GM19452 (cell line): ENCODE measurements around the gene VEGFC.

Experiments
- ATAC-seq: cut with Tn5 transposase; IDR thresholded peaks from one replicate; pipeline ENCODE4 v1.9.1; 2021; ENCODE audit not compliant: unreplicated experiment

VEGFC gene

DNA sequence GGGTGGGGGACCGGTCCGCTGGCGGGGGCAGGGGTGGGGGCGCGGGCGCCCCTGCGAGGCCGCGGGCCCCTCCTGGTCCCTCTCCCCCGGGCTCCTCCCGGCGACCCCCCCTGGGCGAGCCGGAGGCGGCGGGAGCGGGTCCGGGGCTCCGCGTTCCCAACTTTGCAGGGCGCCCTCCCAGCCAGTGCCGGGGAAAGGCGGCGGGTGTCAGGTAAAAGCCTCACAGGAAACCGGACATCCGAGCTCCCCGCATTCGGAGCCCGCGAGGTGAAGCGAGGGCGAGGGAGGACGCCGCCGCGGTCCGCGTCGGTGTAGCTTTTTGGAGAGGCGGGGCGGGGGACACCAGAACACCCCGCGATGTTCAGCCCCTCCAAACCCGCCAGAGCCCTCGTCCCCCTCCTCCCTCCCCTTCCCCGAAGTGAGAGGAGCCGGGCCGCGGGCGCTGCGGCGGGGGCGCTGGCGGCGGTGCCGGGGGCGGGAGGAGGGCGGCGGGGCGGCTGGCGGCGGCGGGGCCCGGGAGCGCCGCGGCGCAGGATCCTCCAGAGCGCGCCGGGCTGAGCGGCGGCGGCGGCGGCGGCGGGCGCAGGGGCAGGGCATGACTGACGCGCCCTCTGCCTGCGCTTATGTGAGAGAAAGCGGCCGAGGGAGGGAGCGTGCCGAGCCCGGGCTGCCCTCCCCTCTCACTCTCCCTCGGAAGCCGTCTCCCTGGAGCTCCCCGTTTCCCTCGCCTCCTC, at the start of gene VEGFC:
VEGFC (minus strand) TSS at position 597 of the 734 bp plus-strand sequence. CDS start 611 bp downstream, outside the sequence.
- peak; percentile 73 for ATAC-seq

GRCh38 chr4:176841711-176842112, 49.0 kb upstream of the VEGFC start:
- ATAC-seq = no peak

- ATAC-seq = no peak
Measured at GRCh38 chr4:176840166-176840565, 47.4 kb upstream of the VEGFC start.

DNA sequence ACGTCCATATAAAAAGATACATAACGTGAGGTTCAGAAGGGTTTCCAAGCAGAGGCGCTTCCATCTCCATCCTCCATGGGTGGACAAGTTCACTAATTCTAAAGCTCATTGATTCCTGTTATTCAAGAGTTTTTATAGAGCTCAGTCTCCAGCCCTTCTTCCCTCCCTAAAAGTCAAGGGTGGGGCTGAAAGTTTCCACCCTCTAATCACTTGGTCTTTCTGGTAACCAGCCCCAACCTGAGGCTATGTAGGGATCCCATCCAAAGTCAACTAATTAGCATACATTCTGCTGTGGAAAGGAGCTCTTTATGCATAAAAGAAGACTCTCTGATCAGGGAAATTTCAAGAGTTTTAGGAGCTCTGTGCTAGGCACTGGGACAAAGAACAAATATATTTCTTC, 46.9 kb upstream of the VEGFC start:
- no peak for ATAC-seq

- ATAC-seq = no peak
Measured at GRCh38 chr4:176838601-176839433, 46.1 kb upstream of the VEGFC start.

GRCh38 chr4:176837169-176837895, 44.6 kb upstream of the VEGFC start:
- ATAC-seq = no peak

GRCh38 chr4:176834531-176834930, 41.8 kb upstream of the VEGFC start:
- ATAC-seq = no peak

DNA sequence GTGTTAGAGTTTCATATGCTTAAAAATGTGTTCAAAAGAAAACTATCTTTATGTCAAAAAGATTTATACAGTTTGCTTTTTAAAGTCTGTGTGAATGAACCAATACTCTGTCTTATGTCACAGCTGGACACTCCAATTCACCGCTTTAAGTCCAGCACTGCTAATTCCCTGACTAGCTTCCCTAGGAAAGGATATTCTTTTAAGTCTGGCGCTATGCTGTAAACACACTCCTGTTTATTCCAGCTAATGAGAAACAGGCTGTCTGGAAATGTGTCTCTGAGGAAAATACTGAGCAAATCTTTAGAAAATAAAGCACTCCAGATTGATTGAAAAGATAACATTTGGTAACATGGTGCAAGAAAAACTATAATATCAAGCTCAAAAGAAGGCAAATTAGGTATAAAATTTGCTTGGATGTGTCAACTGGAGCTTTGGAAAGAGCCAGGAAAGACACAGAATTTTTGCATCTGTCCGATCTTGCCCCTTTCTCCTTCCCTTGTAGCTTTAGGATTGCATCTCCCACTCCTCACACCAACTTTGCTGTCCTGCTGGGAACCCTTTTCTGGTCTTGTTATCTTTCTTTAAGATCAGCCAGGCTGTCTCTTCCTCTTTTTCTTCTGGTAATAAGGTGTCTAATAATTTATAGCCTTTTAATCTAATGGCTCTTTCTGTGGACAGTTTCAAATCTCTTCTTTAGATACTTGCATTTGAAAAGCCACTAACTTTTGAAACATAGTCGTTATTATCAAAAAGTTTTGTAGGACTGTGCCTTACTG, 40.9 kb upstream of the VEGFC start:
- no peak for ATAC-seq

- no peak for ATAC-seq
Measured at GRCh38 chr4:176830971-176831370, 38.2 kb upstream of the VEGFC start.

GRCh38 chr4:176825586-176825985, 32.9 kb upstream of the VEGFC start:
- no peak for ATAC-seq

GRCh38 chr4:176824645-176825366, 32.1 kb upstream of the VEGFC start:
- ATAC-seq = no peak

DNA sequence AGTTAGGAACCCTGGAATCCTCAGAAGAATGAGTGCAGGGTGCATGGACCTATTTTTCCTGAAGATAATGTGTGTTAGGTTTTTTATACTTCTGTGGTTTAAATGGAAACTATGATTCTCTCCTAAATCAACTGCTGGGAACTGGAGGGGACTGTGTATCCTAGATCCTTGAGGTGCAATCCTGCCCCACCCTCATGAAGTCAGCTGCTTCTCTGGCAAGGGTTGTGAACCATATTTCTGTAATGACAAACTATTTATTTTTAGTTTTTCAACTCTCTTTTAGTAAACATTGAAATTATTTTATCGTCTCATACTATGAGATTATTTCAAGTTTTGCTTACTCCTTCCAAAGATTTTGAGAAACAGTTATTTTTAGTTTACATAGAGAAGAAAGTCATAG, 25.8 kb upstream of the VEGFC start:
- ATAC-seq = no peak

GRCh38 chr4:176817204-176817603, 24.5 kb upstream of the VEGFC start:
- ATAC-seq = peak; percentile 78

- ATAC-seq = no peak
Measured at GRCh38 chr4:176814770-176815169, 22.0 kb upstream of the VEGFC start.

GRCh38 chr4:176810481-176811249, 17.9 kb upstream of the VEGFC start:
- ATAC-seq = no peak

DNA sequence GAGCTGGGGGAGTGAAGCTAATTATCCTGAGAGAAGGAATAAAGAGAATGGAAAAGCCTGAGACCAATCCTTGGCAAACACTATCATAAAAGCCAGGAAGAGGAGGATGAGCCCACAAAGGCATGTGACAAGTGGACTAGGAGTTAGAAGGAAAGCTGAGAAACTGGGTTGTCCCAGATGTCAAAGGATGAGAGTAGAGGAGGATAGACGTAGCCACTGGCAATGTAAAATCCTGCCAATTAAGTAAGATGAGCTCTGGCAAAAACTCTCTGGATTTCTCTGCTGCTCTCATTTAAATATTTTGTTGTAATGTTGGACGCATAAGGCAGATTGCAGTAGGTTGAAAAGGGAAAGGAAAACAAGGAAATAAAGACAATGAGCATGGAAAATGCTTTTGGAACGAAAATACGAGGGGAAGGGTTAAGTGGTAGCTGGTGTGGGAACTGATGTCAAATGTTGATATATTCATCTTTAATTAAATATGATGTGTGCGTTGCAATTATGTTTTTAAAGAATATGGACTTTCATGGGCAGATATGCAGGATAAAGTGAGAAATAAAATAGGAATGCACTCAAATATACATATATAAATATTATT, 14.2 kb upstream of the VEGFC start:
- no peak for ATAC-seq

DNA sequence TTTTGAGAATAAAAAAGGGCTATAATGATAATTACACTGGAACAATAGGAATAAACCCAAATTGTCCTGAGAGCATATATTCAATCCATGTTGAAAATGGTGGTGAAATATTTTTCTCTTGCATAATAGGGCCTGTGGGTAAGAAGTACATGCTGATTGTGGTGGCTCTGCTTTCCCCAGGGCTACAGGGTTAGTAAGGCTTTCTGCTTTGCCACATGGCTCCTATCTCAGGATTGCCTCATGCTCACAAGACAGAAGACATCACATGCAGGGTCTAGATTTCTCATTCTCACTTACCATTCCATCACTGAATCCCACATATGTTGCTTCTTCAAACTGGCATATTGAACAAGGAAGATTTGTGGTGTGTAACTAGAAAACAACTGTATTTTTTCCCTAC, 12.4 kb upstream of the VEGFC start:
- no peak for ATAC-seq

- no peak for ATAC-seq
Measured at GRCh38 chr4:176800891-176801534, 8.3 kb upstream of the VEGFC start.

DNA sequence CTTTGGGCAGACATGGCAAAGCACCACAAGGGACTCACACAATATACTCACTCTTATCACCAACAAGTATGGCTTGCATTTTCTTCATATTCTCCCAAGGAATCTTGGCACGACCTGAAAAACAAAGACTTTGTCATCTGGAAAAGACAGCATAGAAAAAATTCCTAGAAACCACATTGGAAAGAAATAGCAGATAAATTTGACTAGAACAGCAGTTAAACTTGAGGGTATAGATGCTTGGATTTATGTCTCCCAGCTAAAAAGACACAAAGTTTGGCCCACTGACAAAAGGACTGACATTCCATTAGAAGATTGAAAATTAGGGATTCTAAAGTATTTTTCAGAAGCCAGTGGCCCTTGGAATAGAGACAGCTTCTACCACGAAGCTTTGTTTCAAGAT, 6.9 kb upstream of the VEGFC start:
- no peak for ATAC-seq
